ENCODE measurements around the gene ARHGEF38.

DNA sequence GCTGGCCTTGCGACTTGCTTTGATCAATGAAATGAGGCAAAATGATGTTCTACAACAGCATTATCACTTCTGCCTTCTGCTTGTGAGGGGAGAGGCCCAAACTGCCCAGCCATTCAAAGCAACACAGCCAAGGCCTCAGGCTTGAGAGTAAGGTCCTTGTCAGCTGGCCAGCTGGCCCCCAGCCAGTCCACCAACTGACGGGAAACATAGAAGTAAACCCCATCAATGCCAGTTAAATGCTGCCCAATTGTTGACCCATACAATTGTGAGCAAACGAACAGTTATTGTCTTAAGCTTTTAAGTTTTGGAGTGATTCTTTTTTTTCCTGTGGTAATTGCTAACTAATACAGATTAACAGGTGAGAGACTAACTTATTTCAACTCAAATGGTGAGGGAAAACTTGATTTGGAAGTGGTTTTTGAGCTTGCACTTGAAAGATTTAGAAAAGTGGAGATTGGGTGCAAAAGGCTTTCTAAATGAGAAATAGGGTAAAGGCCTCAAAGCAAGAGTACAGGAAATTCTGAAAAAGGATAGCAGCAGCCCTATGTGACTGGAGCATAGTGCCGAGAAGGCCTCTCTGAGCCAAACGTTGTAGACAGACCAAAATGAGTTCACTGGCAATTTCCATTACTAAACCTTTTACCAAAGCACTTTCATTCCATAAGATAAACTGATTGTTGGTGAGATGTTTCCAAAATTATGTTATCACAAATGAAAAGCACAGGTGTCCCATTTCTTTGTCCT lies 66.9 kb downstream of the ARHGEF38 start:
- TF ChIP-seq, protein P1, sequence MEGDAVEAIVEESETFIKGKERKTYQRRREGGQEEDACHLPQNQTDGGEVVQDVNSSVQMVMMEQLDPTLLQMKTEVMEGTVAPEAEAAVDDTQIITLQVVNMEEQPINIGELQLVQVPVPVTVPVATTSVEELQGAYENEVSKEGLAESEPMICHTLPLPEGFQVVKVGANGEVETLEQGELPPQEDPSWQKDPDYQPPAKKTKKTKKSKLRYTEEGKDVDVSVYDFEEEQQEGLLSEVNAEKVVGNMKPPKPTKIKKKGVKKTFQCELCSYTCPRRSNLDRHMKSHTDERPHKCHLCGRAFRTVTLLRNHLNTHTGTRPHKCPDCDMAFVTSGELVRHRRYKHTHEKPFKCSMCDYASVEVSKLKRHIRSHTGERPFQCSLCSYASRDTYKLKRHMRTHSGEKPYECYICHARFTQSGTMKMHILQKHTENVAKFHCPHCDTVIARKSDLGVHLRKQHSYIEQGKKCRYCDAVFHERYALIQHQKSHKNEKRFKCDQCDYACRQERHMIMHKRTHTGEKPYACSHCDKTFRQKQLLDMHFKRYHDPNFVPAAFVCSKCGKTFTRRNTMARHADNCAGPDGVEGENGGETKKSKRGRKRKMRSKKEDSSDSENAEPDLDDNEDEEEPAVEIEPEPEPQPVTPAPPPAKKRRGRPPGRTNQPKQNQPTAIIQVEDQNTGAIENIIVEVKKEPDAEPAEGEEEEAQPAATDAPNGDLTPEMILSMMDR (IDR thresholded peaks at IDR 0.05), result no peak
- no peak for TF ChIP-seq POLR2A (IDR thresholded peaks at IDR 0.05)
